GM23338 (cell line): ENCODE measurements around the gene NELL2. TPM values are rescaled to one million over a fixed set of nuclear protein-coding genes. Genes with fewer than 3 reads are reported as not detected.
"Not testable (repeated sequence)": the region's sequence is repeated elsewhere in the genome, so short reads cannot be mapped to it uniquely, and the experiment has no call there.

ENCODE experiments used
- ATAC-seq: fragments of 200-7000 bp; cut with Tn5 transposase; 3 replicates; pipeline ENCODE4 v1.9.1; 2020
- DNase-seq: peaks from one replicate; pipeline ENCODE4 v3.0.0-alpha.2; 2015; ENCODE audit warnings: low spot score
- H2AFZ ChIP-seq: fragments of 200-600 bp; sonication (generic); 2 replicates; pipeline ENCODE4 v1.8.0; 2016; ENCODE audit warnings: antibody characterized with exemption, mild to moderate bottlenecking, moderate library complexity
- H3F3A ChIP-seq: fragments of 200-600 bp; sonication (generic); replicated peaks from 2 replicates; pipeline ENCODE4 v1.8.0; 2017; ENCODE audit warnings: antibody characterized with exemption, mixed run types, low read depth
- H3K27ac ChIP-seq: fragments of 200-600 bp; sonication (generic); 2 replicates; pipeline ENCODE4 v1.6.1; 2016; ENCODE audit warnings: low read depth
- H3K27me3 ChIP-seq: fragments of 200-600 bp; sonication (generic); 2 replicates; pipeline ENCODE4 v1.8.0; 2016; ENCODE audit warnings: mild to moderate bottlenecking, mixed run types, moderate library complexity; ENCODE audit not compliant: insufficient read depth
- H3K36me3 ChIP-seq: fragments of 200-600 bp; sonication (generic); 2 replicates; pipeline ENCODE4 v1.8.0; 2016; ENCODE audit warnings: mild to moderate bottlenecking; ENCODE audit not compliant: insufficient read depth
- H3K4me1 ChIP-seq: fragments of 200-600 bp; sonication (generic); 2 replicates; pipeline ENCODE4 v1.8.0; 2016; ENCODE audit warnings: mild to moderate bottlenecking, moderate library complexity; ENCODE audit not compliant: insufficient read depth
- H3K4me2 ChIP-seq: fragments of 200-600 bp; sonication (generic); 2 replicates; pipeline ENCODE4 v1.7.1; 2017; ENCODE audit warnings: mixed run types
- H3K4me3 ChIP-seq: fragments of 200-600 bp; sonication (generic); 2 replicates; pipeline ENCODE4 v1.6.1; 2016; ENCODE audit warnings: mixed run types
- H3K79me2 ChIP-seq: fragments of 200-600 bp; sonication (generic); replicated peaks from 2 replicates; pipeline ENCODE4 v1.8.0; 2017; ENCODE audit warnings: mild to moderate bottlenecking; ENCODE audit not compliant: insufficient read depth
- H3K9me2 ChIP-seq: fragments of 200-600 bp; sonication (generic); 2 replicates; pipeline ENCODE4 v1.8.0; 2017; ENCODE audit not compliant: insufficient read depth
- H4K20me1 ChIP-seq: fragments of 200-600 bp; sonication (generic); replicated peaks from 2 replicates; pipeline ENCODE4 v1.8.0; 2017; ENCODE audit warnings: mild to moderate bottlenecking; ENCODE audit not compliant: insufficient read depth
- H3K27ac Mint-ChIP-seq: 2 replicates; pipeline ENCODE4 v1.8.0; 2020; ENCODE audit warnings: inconsistent platforms, mild to moderate bottlenecking, moderate library complexity, mixed read lengths
- H3K27me3 Mint-ChIP-seq: 3 replicates; pipeline ENCODE4 v1.8.0; 2022; ENCODE audit warnings: low read depth, mild to moderate bottlenecking, moderate library complexity, mixed read lengths, inconsistent platforms; ENCODE audit not compliant: insufficient read depth, poor library complexity
- H3K36me3 Mint-ChIP-seq: 3 replicates; pipeline ENCODE4 v1.8.0; 2021; ENCODE audit warnings: low read depth, mild to moderate bottlenecking, inconsistent platforms, moderate library complexity, mixed read lengths
- H3K4me1 Mint-ChIP-seq: 3 replicates; pipeline ENCODE4 v1.8.0; 2020; ENCODE audit warnings: mild to moderate bottlenecking, inconsistent platforms, mixed read lengths
- H3K4me3 Mint-ChIP-seq: 3 replicates; pipeline ENCODE4 v1.8.0; 2021; ENCODE audit warnings: moderate library complexity, mild to moderate bottlenecking, inconsistent platforms, mixed read lengths
- H3K9me3 Mint-ChIP-seq: 3 replicates; pipeline ENCODE4 v1.8.0; 2020; ENCODE audit warnings: moderate library complexity, mild to moderate bottlenecking, inconsistent platforms, mixed read lengths
- polyA plus RNA-seq: library from polyadenylated mRNA; unstranded; fragments of >200 nt; fragmentation: Nextera tagmentation; extraction: Ambion mirVana; gene quantifications from 2 replicates; pipeline ENCODE4 v1.2.1, GENCODE V29; 2016
- total RNA-seq: library from RNA; depleted of rRNA; stranded (reverse); fragments of >200 nt; shearing (Covaris generic); gene quantifications from 2 replicates; pipeline ENCODE4 v1.2.3, GENCODE V29; 2014
- TF ChIP-seq, protein P1 (sequence below): fragments of 250-450 bp; sonication (Bioruptor Pico); IDR thresholded peaks from 2 replicates; pipeline ENCODE4 v1.5.0; 2020; ENCODE audit warnings: mild to moderate bottlenecking, moderate library complexity
- TF ChIP-seq, protein P2 (sequence below): IDR thresholded peaks from one replicate; pipeline ENCODE4 v1.6.1; 2018; ENCODE audit warnings: antibody characterized with exemption; ENCODE audit not compliant: unreplicated experiment

The NELL2 gene
- total and polyA plus RNA-seq, 2 experiments from 2014 or later: 25.1 to 99.5 TPM

DNA sequence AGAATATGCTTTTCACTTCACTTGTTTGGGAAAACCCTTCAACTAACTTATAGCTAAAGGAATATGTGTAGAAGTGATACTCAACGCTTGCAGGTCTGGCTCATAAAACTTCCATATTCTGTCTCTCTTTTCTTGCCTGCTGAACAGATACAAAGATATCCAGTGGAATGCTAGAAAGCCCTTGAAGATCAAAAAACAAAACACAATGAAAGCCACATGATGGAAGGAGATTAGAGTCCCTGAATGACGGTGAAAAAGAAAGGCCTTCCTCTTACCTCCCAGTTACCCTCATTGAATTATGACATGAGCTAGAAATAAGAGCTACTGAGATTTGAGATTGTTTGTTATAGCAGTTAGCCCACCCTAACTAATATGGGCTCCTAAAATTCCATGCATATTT lies 28.2 kb upstream of the NELL2 start (continued):
- TF ChIP-seq, protein P1, sequence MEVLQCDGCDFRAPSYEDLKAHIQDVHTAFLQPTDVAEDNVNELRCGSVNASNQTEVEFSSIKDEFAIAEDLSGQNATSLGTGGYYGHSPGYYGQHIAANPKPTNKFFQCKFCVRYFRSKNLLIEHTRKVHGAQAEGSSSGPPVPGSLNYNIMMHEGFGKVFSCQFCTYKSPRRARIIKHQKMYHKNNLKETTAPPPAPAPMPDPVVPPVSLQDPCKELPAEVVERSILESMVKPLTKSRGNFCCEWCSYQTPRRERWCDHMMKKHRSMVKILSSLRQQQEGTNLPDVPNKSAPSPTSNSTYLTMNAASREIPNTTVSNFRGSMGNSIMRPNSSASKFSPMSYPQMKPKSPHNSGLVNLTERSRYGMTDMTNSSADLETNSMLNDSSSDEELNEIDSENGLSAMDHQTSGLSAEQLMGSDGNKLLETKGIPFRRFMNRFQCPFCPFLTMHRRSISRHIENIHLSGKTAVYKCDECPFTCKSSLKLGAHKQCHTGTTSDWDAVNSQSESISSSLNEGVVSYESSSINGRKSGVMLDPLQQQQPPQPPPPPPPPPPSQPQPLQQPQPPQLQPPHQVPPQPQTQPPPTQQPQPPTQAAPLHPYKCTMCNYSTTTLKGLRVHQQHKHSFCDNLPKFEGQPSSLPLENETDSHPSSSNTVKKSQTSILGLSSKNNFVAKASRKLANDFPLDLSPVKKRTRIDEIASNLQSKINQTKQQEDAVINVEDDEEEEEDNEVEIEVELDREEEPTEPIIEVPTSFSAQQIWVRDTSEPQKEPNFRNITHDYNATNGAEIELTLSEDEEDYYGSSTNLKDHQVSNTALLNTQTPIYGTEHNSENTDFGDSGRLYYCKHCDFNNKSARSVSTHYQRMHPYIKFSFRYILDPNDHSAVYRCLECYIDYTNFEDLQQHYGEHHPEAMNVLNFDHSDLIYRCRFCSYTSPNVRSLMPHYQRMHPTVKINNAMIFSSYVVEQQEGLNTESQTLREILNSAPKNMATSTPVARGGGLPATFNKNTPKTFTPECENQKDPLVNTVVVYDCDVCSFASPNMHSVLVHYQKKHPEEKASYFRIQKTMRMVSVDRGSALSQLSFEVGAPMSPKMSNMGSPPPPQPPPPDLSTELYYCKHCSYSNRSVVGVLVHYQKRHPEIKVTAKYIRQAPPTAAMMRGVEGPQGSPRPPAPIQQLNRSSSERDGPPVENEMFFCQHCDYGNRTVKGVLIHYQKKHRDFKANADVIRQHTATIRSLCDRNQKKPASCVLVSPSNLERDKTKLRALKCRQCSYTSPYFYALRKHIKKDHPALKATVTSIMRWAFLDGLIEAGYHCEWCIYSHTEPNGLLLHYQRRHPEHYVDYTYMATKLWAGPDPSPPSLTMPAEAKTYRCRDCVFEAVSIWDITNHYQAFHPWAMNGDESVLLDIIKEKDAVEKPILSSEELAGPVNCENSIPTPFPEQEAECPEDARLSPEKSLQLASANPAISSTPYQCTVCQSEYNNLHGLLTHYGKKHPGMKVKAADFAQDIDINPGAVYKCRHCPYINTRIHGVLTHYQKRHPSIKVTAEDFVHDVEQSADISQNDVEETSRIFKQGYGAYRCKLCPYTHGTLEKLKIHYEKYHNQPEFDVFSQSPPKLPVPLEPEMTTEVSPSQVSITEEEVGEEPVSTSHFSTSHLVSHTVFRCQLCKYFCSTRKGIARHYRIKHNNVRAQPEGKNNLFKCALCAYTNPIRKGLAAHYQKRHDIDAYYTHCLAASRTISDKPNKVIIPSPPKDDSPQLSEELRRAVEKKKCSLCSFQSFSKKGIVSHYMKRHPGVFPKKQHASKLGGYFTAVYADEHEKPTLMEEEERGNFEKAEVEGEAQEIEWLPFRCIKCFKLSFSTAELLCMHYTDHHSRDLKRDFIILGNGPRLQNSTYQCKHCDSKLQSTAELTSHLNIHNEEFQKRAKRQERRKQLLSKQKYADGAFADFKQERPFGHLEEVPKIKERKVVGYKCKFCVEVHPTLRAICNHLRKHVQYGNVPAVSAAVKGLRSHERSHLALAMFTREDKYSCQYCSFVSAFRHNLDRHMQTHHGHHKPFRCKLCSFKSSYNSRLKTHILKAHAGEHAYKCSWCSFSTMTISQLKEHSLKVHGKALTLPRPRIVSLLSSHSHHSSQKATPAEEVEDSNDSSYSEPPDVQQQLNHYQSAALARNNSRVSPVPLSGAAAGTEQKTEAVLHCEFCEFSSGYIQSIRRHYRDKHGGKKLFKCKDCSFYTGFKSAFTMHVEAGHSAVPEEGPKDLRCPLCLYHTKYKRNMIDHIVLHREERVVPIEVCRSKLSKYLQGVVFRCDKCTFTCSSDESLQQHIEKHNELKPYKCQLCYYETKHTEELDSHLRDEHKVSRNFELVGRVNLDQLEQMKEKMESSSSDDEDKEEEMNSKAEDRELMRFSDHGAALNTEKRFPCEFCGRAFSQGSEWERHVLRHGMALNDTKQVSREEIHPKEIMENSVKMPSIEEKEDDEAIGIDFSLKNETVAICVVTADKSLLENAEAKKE (CRISPR knock-in tag): no peak
- TF ChIP-seq, protein P2, sequence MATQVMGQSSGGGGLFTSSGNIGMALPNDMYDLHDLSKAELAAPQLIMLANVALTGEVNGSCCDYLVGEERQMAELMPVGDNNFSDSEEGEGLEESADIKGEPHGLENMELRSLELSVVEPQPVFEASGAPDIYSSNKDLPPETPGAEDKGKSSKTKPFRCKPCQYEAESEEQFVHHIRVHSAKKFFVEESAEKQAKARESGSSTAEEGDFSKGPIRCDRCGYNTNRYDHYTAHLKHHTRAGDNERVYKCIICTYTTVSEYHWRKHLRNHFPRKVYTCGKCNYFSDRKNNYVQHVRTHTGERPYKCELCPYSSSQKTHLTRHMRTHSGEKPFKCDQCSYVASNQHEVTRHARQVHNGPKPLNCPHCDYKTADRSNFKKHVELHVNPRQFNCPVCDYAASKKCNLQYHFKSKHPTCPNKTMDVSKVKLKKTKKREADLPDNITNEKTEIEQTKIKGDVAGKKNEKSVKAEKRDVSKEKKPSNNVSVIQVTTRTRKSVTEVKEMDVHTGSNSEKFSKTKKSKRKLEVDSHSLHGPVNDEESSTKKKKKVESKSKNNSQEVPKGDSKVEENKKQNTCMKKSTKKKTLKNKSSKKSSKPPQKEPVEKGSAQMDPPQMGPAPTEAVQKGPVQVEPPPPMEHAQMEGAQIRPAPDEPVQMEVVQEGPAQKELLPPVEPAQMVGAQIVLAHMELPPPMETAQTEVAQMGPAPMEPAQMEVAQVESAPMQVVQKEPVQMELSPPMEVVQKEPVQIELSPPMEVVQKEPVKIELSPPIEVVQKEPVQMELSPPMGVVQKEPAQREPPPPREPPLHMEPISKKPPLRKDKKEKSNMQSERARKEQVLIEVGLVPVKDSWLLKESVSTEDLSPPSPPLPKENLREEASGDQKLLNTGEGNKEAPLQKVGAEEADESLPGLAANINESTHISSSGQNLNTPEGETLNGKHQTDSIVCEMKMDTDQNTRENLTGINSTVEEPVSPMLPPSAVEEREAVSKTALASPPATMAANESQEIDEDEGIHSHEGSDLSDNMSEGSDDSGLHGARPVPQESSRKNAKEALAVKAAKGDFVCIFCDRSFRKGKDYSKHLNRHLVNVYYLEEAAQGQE: no peak

DNA sequence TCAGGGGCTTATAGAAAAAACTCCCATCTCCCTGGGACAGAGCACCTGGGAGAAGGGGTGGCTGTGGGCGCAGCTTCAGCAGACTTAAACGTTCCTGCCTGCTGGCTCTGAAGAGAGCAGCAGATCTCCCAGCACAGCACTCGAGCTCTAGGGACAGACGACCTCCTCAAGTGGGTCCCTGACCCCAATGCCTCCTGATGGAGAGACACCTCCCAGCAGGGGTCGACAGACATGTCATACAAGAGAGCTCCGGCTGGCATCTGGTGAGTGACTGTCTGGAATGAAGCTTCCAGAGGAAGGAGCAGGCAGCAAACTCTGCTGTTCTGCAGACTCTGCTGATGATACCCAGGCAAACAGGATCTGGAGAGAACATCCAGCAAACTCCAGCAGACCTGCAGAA lies 22.0 kb upstream of the NELL2 start:
- not testable (repeated sequence) for H3K36me3 ChIP-seq, H3K27me3 ChIP-seq, DNase-seq, H3K36me3 Mint-ChIP-seq, H3K27ac ChIP-seq, H4K20me1 ChIP-seq, H3K27ac Mint-ChIP-seq, H3K9me2 ChIP-seq, ATAC-seq, H3K27me3 Mint-ChIP-seq, H3F3A ChIP-seq, H2AFZ ChIP-seq, H3K79me2 ChIP-seq, H3K4me1 Mint-ChIP-seq, H3K4me2 ChIP-seq, H3K4me3 ChIP-seq, H3K4me3 Mint-ChIP-seq, H3K4me1 ChIP-seq
- H3K9me3 Mint-ChIP-seq: peaks cover 39% of the 10 kb centered on the region
